ENCODE measurements around the gene OR10H4.

- TF ChIP-seq CTCF (conservative IDR thresholded peaks at IDR 0.05; ENCODE audit: low read depth, low read length) (no peak), EZH2 (IDR thresholded peaks at IDR 0.05; ENCODE audit: low read length, unreplicated experiment) (no peak), EZH2phosphoT487 (IDR thresholded peaks at IDR 0.05; ENCODE audit: borderline replicate concordance, low read length) (no peak)
These were observed 13.6 kb upstream of the OR10H4 start for GRCh38 chr19:15935167-15935702.

Data from PC-3 (cell line).